ENCODE data around the gene WNT1.

WNT1 gene

DNA sequence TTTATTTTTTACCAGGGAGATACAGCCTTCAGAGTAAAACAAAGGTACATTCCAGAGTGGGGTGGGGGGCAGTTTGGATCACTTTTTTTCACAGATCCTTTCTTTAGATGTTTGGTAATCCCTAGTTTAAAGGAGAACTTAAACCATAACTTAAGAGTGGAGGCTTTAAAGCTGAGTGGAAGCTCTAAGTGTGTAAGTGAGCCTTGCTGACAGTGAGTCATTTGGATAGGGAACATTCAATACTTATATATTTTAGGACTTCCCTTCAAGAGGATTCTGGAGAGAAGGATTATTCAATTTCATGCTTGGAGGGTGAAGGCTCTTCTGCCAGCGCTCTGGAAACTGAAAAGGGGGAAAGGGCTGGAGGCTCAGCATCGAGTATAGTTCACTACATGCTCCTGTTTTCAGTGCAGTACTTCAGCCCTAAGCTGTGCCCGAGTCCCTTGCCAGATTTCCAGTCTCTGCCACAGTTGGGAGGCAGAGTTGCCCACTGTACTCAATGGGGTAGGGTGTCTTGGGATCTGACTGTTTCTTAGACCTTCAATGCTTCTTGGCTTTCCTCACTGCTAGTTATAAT, 32.1 kb downstream of the WNT1 start:
- peaks cover 2 to 13% of the 10 kb centered on the region in 2 donors for H3K27me3 ChIP-seq (ENCODE audit: control insufficient read depth in 1 of 2, insufficient read depth in 2 of 2, low read length in 2 of 2)
- H3K4me3 ChIP-seq (ENCODE audit: low read length in 2 of 2), result no peak overlapping the region
- no peak overlapping the region for H3K27ac ChIP-seq (ENCODE audit: low read length)
- peaks cover 23 to 31% of the 10 kb centered on the region in 2 donors for H3K36me3 ChIP-seq (ENCODE audit: control insufficient read depth in 2 of 2, insufficient read depth in 2 of 2, low read length in 2 of 2)
- H3K4me1 ChIP-seq (ENCODE audit: control insufficient read depth, insufficient read depth, low read length), result no peaks in the 10 kb centered on the region
- H3K9ac ChIP-seq (ENCODE audit: low read length in 2 of 2), result no peak overlapping the region
- H3K9me3 ChIP-seq (ENCODE audit: control insufficient read depth in 2 of 2, low read length in 2 of 2), result no peaks in the 10 kb centered on the region

GRCh38 chr12:49012739-49013138, 34.6 kb downstream of the WNT1 start:
- Histone ChIP-seq H3K4me1 (ENCODE audit: control insufficient read depth, insufficient read depth, low read length) (peaks cover 9% of the 10 kb centered on the region), H3K27me3 (ENCODE audit: control insufficient read depth in 1 of 2, insufficient read depth in 2 of 2, low read length in 2 of 2) (peaks cover 2 to 6% of the 10 kb centered on the region in 2 donors), H3K4me3 (ENCODE audit: low read length in 2 of 2) (no peak overlapping the region), H3K9me3 (ENCODE audit: control insufficient read depth in 2 of 2, low read length in 2 of 2) (no peaks in the 10 kb centered on the region), H3K36me3 (ENCODE audit: control insufficient read depth in 2 of 2, insufficient read depth in 2 of 2, low read length in 2 of 2) (peaks cover 19 to 26% of the 10 kb centered on the region in 2 donors), H3K9ac (ENCODE audit: low read length in 2 of 2) (no peak overlapping the region), H3K27ac (ENCODE audit: low read length) (no peak overlapping the region)

DNA sequence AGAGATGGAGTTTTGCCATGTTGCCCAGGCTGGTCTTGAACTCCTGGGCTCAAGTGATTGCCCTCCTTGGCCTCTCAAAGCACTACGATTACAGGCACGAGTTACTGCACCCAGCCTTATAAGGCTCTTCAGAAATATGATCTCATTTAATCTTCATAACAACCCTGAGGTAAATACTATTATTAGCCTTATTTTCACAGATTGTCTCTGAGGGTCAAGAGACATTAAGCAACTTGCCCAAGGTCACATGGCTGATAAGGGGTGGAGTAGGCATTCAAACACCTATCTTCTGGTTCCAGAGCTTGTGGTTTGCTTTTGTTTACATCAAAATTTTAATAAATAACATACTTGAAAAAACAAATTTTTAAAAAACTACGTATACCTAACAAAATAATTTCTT, 35.3 kb downstream of the WNT1 start:
- peaks cover 16% of the 10 kb centered on the region for H3K4me1 ChIP-seq (ENCODE audit: control insufficient read depth, insufficient read depth, low read length)
- H3K4me3 ChIP-seq (ENCODE audit: low read length in 2 of 2), result no peak overlapping the region
- no peak overlapping the region for H3K27ac ChIP-seq (ENCODE audit: low read length)
- peaks cover 19 to 26% of the 10 kb centered on the region in 2 donors for H3K36me3 ChIP-seq (ENCODE audit: control insufficient read depth in 2 of 2, insufficient read depth in 2 of 2, low read length in 2 of 2)
- no peak overlapping the region for H3K9ac ChIP-seq (ENCODE audit: low read length in 2 of 2)
- H3K27me3 ChIP-seq (ENCODE audit: control insufficient read depth in 1 of 2, insufficient read depth in 2 of 2, low read length in 2 of 2), result peaks cover 2 to 6% of the 10 kb centered on the region in 2 donors
- no peaks in the 10 kb centered on the region for H3K9me3 ChIP-seq (ENCODE audit: control insufficient read depth in 2 of 2, low read length in 2 of 2)

- H3K27ac ChIP-seq (ENCODE audit: low read length), result no peak overlapping the region
- H3K9me3 ChIP-seq (ENCODE audit: control insufficient read depth in 2 of 2, low read length in 2 of 2), result no peaks in the 10 kb centered on the region
- no peak overlapping the region for H3K9ac ChIP-seq (ENCODE audit: low read length in 2 of 2)
- H3K4me1 ChIP-seq (ENCODE audit: control insufficient read depth, insufficient read depth, low read length), result peaks cover 16% of the 10 kb centered on the region
- peaks cover 18 to 26% of the 10 kb centered on the region in 2 donors for H3K36me3 ChIP-seq (ENCODE audit: control insufficient read depth in 2 of 2, insufficient read depth in 2 of 2, low read length in 2 of 2)
- H3K4me3 ChIP-seq (ENCODE audit: low read length in 2 of 2), result no peak overlapping the region
- H3K27me3 ChIP-seq (ENCODE audit: control insufficient read depth in 1 of 2, insufficient read depth in 2 of 2, low read length in 2 of 2), result peaks cover 0 to 6% of the 10 kb centered on the region in 2 donors
Measured at GRCh38 chr12:49014547-49014946, 36.4 kb downstream of the WNT1 start.

GRCh38 chr12:49015196-49015595, 37.1 kb downstream of the WNT1 start:
- no peak overlapping the region for H3K27ac ChIP-seq (ENCODE audit: low read length)
- no peak overlapping the region for H3K9ac ChIP-seq (ENCODE audit: low read length in 2 of 2)
- no peak overlapping the region for H3K4me3 ChIP-seq (ENCODE audit: low read length in 2 of 2)
- H3K4me1 ChIP-seq (ENCODE audit: control insufficient read depth, insufficient read depth, low read length), result peaks cover 16% of the 10 kb centered on the region
- no peaks in the 10 kb centered on the region for H3K9me3 ChIP-seq (ENCODE audit: control insufficient read depth in 2 of 2, low read length in 2 of 2)
- peaks cover 18 to 23% of the 10 kb centered on the region in 2 donors for H3K36me3 ChIP-seq (ENCODE audit: control insufficient read depth in 2 of 2, insufficient read depth in 2 of 2, low read length in 2 of 2)
- H3K27me3 ChIP-seq (ENCODE audit: control insufficient read depth in 1 of 2, insufficient read depth in 2 of 2, low read length in 2 of 2), result peaks cover 0 to 2% of the 10 kb centered on the region in 2 donors

- peaks cover 14 to 19% of the 10 kb centered on the region in 2 donors for H3K36me3 ChIP-seq (ENCODE audit: control insufficient read depth in 2 of 2, insufficient read depth in 2 of 2, low read length in 2 of 2)
- H3K27ac ChIP-seq (ENCODE audit: low read length), result peak overlapping the region; percentile 94
- H3K4me1 ChIP-seq (ENCODE audit: control insufficient read depth, insufficient read depth, low read length), result peaks cover 16% of the 10 kb centered on the region
- no peaks in the 10 kb centered on the region for H3K27me3 ChIP-seq (ENCODE audit: control insufficient read depth in 1 of 2, insufficient read depth in 2 of 2, low read length in 2 of 2)
- H3K9ac ChIP-seq (ENCODE audit: low read length in 2 of 2), result peak overlapping the region; percentile 98
- no peaks in the 10 kb centered on the region for H3K9me3 ChIP-seq (ENCODE audit: control insufficient read depth in 2 of 2, low read length in 2 of 2)
- H3K4me3 ChIP-seq (ENCODE audit: low read length in 2 of 2), result peak overlapping the region; percentile 97 to 99
Measured at GRCh38 chr12:49017891-49018260, 39.8 kb downstream of the WNT1 start.

DNA sequence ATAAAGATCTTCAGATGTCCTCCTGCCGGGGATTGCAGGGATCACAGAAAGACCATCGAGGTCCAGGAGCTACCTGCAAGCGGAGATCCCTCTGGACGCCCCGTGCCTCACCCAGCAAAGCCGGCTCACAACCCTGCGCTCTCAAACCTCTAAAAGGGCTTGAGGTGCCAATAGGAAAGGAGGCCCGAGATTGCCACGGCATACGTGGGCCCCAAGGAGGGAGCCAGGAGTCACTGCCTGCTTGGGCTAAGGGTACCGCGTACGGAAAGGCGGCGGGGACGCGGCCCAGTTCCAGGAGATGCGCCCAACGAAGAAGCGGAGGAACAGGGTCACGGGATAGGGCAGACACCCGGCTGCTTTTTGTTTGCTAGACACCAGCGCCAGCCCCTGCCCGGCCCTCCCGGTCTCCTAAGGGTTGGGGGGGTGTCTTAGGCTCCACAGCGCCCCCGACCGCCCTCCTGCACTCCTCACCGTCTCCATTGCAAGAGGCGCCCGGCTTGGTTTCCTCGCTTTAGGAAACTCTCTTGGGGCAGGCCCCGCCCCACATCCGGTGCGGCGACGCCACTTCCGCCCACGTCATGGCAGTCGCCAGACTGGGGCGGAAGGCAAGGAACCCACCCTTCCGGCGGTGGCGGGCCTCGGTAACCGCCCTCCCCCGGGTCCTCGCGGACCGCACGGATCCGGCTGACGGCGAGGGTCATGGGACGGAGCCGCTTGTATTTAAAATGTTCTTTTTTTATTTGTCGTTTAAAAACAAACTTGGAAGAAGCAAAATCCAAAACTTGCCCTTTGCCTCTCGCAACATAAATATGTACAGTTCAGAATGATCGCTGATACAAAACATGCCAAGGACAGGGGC, 40.4 kb downstream of the WNT1 start, which contains the start of gene PRKAG1:
Gene PRKAG1 (minus strand): TSS at position 516 of the 859 bp plus-strand sequence. CDS start 36 bp downstream, at position 480.
- peaks cover 18 to 21% of the 10 kb centered on the region in 2 donors for H3K36me3 ChIP-seq (ENCODE audit: control insufficient read depth in 2 of 2, insufficient read depth in 2 of 2, low read length in 2 of 2)
- peak within 1 kb of the TSS; percentile 98 for H3K9ac ChIP-seq (ENCODE audit: low read length in 2 of 2)
- H3K9me3 ChIP-seq (ENCODE audit: control insufficient read depth in 2 of 2, low read length in 2 of 2), result no peaks in the 10 kb centered on the region
- H3K27ac ChIP-seq (ENCODE audit: low read length), result peak within 1 kb of the TSS; percentile 94
- peak within 1 kb of the TSS; percentile 97 to 99 for H3K4me3 ChIP-seq (ENCODE audit: low read length in 2 of 2)
- H3K27me3 ChIP-seq (ENCODE audit: control insufficient read depth in 1 of 2, insufficient read depth in 2 of 2, low read length in 2 of 2), result no peaks in the 10 kb centered on the region
- peaks cover 16% of the 10 kb centered on the region for H3K4me1 ChIP-seq (ENCODE audit: control insufficient read depth, insufficient read depth, low read length)

DNA sequence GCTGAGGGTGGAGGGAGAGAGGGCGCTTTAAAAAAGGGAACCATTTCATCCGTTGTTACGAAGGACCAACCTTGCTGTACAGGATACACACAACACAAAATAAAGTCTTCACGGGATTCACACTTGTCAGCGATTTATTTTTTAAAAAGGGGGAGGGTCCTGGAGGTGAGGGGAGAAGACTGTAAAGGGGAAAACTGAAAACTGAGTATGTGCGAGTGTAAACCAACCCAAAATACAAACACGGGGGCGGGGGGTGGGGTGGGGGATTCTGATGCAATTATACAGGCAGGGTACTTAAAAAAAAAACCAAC, 41.0 kb downstream of the WNT1 start:
- no peaks in the 10 kb centered on the region for H3K27me3 ChIP-seq (ENCODE audit: control insufficient read depth in 1 of 2, insufficient read depth in 2 of 2, low read length in 2 of 2)
- peaks cover 16% of the 10 kb centered on the region for H3K4me1 ChIP-seq (ENCODE audit: control insufficient read depth, insufficient read depth, low read length)
- peak overlapping the region; percentile 94 for H3K27ac ChIP-seq (ENCODE audit: low read length)
- H3K9ac ChIP-seq (ENCODE audit: low read length in 2 of 2), result peak overlapping the region; percentile 98
- H3K36me3 ChIP-seq (ENCODE audit: control insufficient read depth in 2 of 2, insufficient read depth in 2 of 2, low read length in 2 of 2), result peaks cover 21 to 27% of the 10 kb centered on the region in 2 donors
- no peaks in the 10 kb centered on the region for H3K9me3 ChIP-seq (ENCODE audit: control insufficient read depth in 2 of 2, low read length in 2 of 2)
- peak overlapping the region; percentile 87 to 99 for H3K4me3 ChIP-seq (ENCODE audit: low read length in 2 of 2)

DNA sequence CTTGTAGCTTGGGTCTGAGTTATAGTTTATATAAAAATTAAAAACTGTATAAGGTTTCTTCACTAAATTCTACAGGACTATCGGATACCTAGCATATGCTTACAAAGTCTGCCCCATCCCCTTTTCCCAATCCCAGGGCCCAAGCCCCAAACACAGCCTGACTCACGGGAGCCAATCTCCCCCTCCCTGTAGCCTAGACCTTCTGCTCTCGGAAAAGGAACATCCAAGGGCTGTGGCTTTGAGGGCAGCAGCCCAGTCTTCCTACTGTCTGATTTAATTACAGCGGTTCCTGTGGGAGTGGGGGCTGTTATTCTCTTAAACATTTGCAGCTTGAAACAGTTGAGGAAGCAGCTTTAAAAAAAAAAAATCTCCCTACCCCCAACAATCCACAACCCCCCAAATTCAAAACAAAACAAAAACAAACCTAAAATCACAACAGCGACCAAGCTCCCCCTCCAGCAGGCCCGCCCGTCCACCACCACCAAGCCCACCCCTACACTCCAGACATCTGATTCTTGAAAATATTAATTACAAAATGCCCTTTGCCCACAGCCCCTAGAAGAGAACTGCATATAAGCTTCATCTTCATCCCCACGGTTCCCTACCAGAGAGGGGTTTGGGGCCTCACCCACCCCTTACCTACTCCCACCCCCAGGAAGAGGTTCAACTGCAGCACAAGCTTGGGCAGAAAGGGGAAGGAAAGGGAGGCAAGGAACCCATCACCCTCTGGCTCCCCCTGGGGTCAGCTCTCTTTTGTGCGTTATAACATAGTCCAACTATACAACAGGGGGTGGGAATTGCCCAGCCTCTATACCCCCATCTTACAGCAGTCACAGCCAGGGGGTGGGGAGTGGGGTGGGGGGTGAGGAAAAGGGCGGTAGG, 41.6 kb downstream of the WNT1 start:
- Histone ChIP-seq H3K27ac (ENCODE audit: low read length) (peak overlapping the region; percentile 94), H3K4me3 (ENCODE audit: low read length in 2 of 2) (peak overlapping the region in 1 of 2 donors; percentile 99), H3K27me3 (ENCODE audit: control insufficient read depth in 1 of 2, insufficient read depth in 2 of 2, low read length in 2 of 2) (no peaks in the 10 kb centered on the region), H3K36me3 (ENCODE audit: control insufficient read depth in 2 of 2, insufficient read depth in 2 of 2, low read length in 2 of 2) (peaks cover 27 to 32% of the 10 kb centered on the region in 2 donors), H3K9ac (ENCODE audit: low read length in 2 of 2) (peak overlapping the region in 1 of 2 donors; percentile 98), H3K9me3 (ENCODE audit: control insufficient read depth in 2 of 2, low read length in 2 of 2) (no peaks in the 10 kb centered on the region), H3K4me1 (ENCODE audit: control insufficient read depth, insufficient read depth, low read length) (peaks cover 16% of the 10 kb centered on the region)

GRCh38 chr12:49020441-49020840, 42.3 kb downstream of the WNT1 start:
- Histone ChIP-seq H3K4me3 (ENCODE audit: low read length in 2 of 2) (no peak overlapping the region), H3K36me3 (ENCODE audit: control insufficient read depth in 2 of 2, insufficient read depth in 2 of 2, low read length in 2 of 2) (peaks cover 34 to 40% of the 10 kb centered on the region in 2 donors), H3K27ac (ENCODE audit: low read length) (no peak overlapping the region), H3K27me3 (ENCODE audit: control insufficient read depth in 1 of 2, insufficient read depth in 2 of 2, low read length in 2 of 2) (no peaks in the 10 kb centered on the region), H3K9ac (ENCODE audit: low read length in 2 of 2) (no peak overlapping the region), H3K9me3 (ENCODE audit: control insufficient read depth in 2 of 2, low read length in 2 of 2) (no peaks in the 10 kb centered on the region), H3K4me1 (ENCODE audit: control insufficient read depth, insufficient read depth, low read length) (peaks cover 16% of the 10 kb centered on the region)

Data from stomach smooth muscle (tissue), 2 donors.